Calu3 (cell line): Measurements from ENCODE around the gene CHAF1A. TPM values are rescaled to one million over a fixed set of nuclear protein-coding genes. Genes with fewer than 3 reads are reported as not detected.

Experiments
- BruUV-seq: library from RNA; stranded (reverse); fragments of 400-500 nt; replicated peaks from 2 replicates; lab custom pipeline; 2021; lab: Mats Ljungman, UMichigan
- CTCF ChIA-PET: fragments of 300-600 bp; sonication (Branson Sonifier 250); formaldehyde crosslinking; loops from one replicate; lab custom pipeline; 2022; ENCODE audit warnings: antibody characterized with exemption; lab: Charles Lee
- DNase-seq: peaks from one replicate; pipeline ENCODE4 v3.0.0; 2022
- H3K27ac Mint-ChIP-seq: one replicate; pipeline ENCODE4 v1.8.0; 2022; ENCODE audit warnings: mixed read lengths; ENCODE audit not compliant: unreplicated experiment
- H3K27me3 Mint-ChIP-seq: one replicate; pipeline ENCODE4 v1.8.0; 2022; ENCODE audit warnings: mixed read lengths; ENCODE audit not compliant: unreplicated experiment
- H3K36me3 Mint-ChIP-seq: one replicate; pipeline ENCODE4 v1.8.0; 2022; ENCODE audit warnings: mild to moderate bottlenecking, moderate library complexity, mixed read lengths; ENCODE audit not compliant: insufficient read depth, unreplicated experiment
- H3K4me1 Mint-ChIP-seq: one replicate; pipeline ENCODE4 v1.8.0; 2022; ENCODE audit warnings: mild to moderate bottlenecking, low read depth, mixed read lengths; ENCODE audit not compliant: unreplicated experiment
- H3K4me3 Mint-ChIP-seq: one replicate; pipeline ENCODE4 v1.8.0; 2022; ENCODE audit warnings: mild to moderate bottlenecking, low read depth, moderate library complexity, mixed read lengths; ENCODE audit not compliant: unreplicated experiment
- H3K9me3 Mint-ChIP-seq: one replicate; pipeline ENCODE4 v1.8.0; 2022; ENCODE audit warnings: low read depth, mixed read lengths; ENCODE audit not compliant: unreplicated experiment
- intact Hi-C: fragments of 100-400 bp; cut with micrococcal nuclease; formaldehyde crosslinking; loops from one replicate; pipeline ENCODE4 v1.10.0; 2022; ENCODE audit not compliant: unreplicated experiment
- total RNA-seq: library from RNA; stranded (reverse); gene quantifications from 2 replicates; pipeline ENCODE4 v1.2.3, GENCODE V29; 2022
- TF ChIP-seq, protein P1 (sequence below): fragments of 200-600 bp; IDR thresholded peaks from one replicate; pipeline ENCODE4 v1.8.0; 2022; ENCODE audit warnings: antibody characterized with exemption; ENCODE audit not compliant: unreplicated experiment

CHAF1A gene
- total RNA-seq, 1 experiment from 2014 or later = 43.3 TPM

DNA sequence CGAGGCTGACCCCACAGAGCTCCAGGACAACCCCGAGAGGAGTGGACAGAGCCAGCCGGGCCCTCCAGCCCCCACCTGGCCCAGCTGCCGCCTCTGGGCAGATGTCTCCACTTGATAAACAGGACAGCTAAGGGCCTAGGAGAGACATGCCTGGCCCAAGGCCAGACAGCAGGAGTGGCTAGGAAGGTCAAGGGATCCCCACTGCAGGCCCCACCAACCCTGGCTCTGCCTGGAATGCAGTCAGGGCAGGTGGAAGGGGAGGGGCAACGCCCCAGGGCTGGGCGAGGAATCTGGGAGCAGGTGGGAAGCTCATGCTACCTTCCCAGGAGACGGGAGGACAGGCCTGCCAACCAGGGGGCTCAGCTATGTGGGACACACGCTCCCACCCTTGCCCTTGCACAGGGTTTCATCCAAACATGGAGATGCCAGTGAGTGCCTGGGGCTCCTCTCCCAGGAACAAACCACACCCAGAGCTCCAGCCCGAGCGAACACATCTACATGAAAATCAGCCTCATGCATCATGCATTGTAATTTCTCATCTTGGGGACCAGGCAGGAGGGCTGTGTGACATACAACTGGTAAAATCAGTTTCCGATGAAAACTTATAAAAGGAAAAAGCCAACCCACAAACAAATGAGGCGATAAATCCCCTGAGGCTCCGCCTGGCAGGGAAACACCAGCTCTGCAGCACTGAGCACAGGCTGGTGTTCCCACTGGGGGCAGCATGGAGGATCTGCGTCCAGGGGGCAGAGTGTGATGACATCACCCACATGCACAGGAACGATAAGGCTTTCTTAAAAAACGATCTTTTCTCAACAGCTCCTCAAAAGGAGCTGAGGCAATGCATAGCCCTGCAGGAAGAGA is 27.0 kb upstream of the CHAF1A start:
- CTCF ChIA-PET = interaction anchor here (0.6 to 2.6 kb wide), 8 partner anchors 11 to 112 kb away, joined by 3 to 10 read pairs (median 6); partner anchors contain the start of genes CHAF1A, MPND and SH3GL1
- TF ChIP-seq, protein P1, sequence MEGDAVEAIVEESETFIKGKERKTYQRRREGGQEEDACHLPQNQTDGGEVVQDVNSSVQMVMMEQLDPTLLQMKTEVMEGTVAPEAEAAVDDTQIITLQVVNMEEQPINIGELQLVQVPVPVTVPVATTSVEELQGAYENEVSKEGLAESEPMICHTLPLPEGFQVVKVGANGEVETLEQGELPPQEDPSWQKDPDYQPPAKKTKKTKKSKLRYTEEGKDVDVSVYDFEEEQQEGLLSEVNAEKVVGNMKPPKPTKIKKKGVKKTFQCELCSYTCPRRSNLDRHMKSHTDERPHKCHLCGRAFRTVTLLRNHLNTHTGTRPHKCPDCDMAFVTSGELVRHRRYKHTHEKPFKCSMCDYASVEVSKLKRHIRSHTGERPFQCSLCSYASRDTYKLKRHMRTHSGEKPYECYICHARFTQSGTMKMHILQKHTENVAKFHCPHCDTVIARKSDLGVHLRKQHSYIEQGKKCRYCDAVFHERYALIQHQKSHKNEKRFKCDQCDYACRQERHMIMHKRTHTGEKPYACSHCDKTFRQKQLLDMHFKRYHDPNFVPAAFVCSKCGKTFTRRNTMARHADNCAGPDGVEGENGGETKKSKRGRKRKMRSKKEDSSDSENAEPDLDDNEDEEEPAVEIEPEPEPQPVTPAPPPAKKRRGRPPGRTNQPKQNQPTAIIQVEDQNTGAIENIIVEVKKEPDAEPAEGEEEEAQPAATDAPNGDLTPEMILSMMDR = no peak
- Mint-ChIP-seq H3K27me3 (no peaks in the 10 kb centered on the region), H3K9me3 (no peaks in the 10 kb centered on the region), H3K4me3 (peak overlapping the region; percentile 42), H3K27ac (peak overlapping the region; percentile 30), H3K4me1 (peaks cover 48% of the 10 kb centered on the region), H3K36me3 (peaks cover 24% of the 10 kb centered on the region)
- intact Hi-C loops = no loop called here
- DNase-seq = peak; percentile 79
- BruUV-seq = no TSS peak

DNA sequence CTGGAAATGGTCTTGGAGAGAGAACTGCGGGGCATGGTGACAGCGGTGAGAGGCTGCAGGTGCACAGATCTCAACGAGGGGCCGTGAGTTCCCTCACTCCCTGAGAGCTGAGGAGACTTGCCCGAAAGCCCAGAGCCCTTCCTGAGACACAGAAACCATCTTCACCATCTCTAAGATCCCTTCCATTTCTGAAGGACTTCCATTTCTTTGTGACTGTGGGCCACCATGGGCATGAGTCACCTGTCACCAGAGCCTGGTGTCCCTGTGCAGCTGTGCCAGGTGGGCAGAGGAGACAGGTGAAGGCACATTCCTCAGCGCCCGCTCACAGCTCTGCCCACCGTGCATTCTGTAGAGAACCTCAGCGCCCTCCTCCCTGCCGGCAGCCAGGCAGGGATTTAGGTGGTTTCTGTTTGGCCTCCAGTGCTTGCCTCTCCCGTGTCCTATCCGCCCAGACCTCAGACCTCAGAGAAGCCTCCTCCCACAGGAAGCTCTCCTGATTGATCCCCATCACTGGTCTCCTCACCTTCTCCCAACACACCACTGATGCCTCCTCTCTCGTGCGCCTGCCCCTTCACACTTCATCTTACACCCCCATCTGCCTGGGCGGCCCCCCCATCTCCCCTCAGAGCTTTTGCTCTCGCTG is 26.3 kb upstream of the CHAF1A start:
- H3K27ac Mint-ChIP-seq = peak overlapping the region; percentile 30
- CTCF ChIA-PET = interaction anchor here (0.6 to 2.6 kb wide), 6 partner anchors 13 to 67 kb away, joined by 3 to 8 read pairs (median 6); partner anchors contain the start of genes CHAF1A and SH3GL1
- peak overlapping the region; percentile 42 for H3K4me3 Mint-ChIP-seq
- peaks cover 48% of the 10 kb centered on the region for H3K4me1 Mint-ChIP-seq
- TF ChIP-seq, protein P1 = no peak
- BruUV-seq = no TSS peak
- peaks cover 24% of the 10 kb centered on the region for H3K36me3 Mint-ChIP-seq
- intact Hi-C loops = no loop called here
- peak; percentile 40 for DNase-seq
- no peaks in the 10 kb centered on the region for H3K27me3 Mint-ChIP-seq
- no peaks in the 10 kb centered on the region for H3K9me3 Mint-ChIP-seq

DNA sequence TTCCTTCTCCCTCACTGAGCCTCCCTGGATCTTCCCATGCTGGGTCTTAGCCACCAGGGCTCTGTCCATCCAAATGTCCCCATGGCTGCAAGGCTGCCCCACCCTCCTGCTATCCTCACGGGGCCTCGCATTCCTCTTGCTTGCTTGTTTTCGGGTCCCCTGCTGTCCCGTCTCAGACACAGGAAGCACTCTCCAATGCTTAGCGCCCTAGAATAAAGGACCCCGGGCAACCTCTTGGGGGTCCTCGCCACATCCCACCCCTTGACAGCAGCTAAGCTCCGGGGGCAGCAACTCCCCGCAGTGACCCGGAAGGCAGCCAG is 25.8 kb upstream of the CHAF1A start:
- intact Hi-C loops = no loop called here
- TF ChIP-seq, protein P1 = no peak
- DNase-seq = no peak
- H3K9me3 Mint-ChIP-seq = no peaks in the 10 kb centered on the region
- H3K27me3 Mint-ChIP-seq = no peaks in the 10 kb centered on the region
- CTCF ChIA-PET = interaction anchor here (0.6 to 2.6 kb wide), 4 partner anchors 24 to 67 kb away, joined by 3 to 7 read pairs (median 4); partner anchors contain the start of genes CHAF1A and SH3GL1
- peak overlapping the region; percentile 29 for H3K27ac Mint-ChIP-seq
- peaks cover 24% of the 10 kb centered on the region for H3K36me3 Mint-ChIP-seq
- peak overlapping the region; percentile 42 for H3K4me3 Mint-ChIP-seq
- BruUV-seq = no TSS peak
- peaks cover 48% of the 10 kb centered on the region for H3K4me1 Mint-ChIP-seq

DNA sequence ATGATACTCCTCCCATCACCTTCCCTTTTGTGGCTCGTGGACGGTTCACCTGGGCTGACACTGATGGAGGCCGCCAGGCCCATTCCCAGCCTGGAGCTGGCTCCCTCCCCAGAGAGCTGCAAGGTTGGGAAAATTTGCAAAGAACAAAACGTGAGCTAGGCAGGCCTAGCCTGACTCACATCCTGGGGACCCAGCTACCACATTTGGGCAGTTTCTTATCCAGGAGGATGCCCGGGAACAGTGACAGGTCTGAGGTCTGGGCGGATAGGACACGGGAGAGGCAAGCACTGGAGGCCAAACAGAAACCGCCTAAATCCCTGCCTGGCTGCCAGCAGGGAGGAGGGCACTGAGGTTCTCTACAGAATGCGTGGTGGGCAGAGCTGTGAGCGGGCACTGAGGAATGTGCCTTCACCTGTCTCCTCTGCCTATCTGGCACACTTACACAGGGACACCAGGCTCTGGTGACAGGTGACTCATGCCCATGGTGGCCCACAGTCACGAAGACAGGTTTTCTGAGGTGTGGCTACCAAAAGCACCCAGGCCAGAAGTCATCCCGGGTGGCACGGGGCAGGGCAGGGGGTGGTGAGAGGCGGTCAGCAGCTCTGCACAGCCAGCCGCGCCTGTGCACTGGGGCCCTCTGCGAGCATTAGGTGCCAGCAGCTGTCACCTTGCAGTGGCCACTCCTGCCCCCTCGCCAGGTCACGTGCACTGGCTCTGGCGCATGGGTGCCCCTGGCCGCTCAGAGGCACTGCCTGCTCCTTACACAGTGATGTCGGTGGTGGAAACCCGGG is 25.3 kb upstream of the CHAF1A start:
- no TSS peak for BruUV-seq
- Mint-ChIP-seq H3K4me1 (peaks cover 48% of the 10 kb centered on the region), H3K36me3 (peaks cover 29% of the 10 kb centered on the region), H3K4me3 (peak overlapping the region; percentile 42), H3K27ac (peak overlapping the region; percentile 29), H3K9me3 (no peaks in the 10 kb centered on the region), H3K27me3 (no peaks in the 10 kb centered on the region)
- peak; percentile 59 for DNase-seq
- CTCF ChIA-PET = interaction anchor here (0.6 to 1.7 kb wide), 5 partner anchors 23 to 319 kb away, joined by 3 to 5 read pairs (median 4); partner anchors contain the start of gene SH3GL1
- TF ChIP-seq, protein P1 = no peak
- intact Hi-C loops = no loop called here
